SK-MEL-5 (cell line): ENCODE measurements around the gene LLGL1. TPM values are rescaled to one million over a fixed set of nuclear protein-coding genes. Genes with fewer than 3 reads are reported as not detected.
A peak's percentile ranks its signal among the peaks of the same experiment; 100 is the strongest.

Experiments
- DNase-seq: peaks from one replicate; pipeline ENCODE4 v3.0.0-alpha.2; 2016; ENCODE audit warnings: low read depth, low spot score
- in situ Hi-C: cut with HindIII; loops from 2 replicates; pipeline ENCODE4 v1.10.0; 2016; ENCODE audit warnings: low sequenced_read_pairs, high pct_unique_total_duplicates, low pct_unique_long_range_greater_than_20kb
- total RNA-seq: library from RNA; depleted of rRNA; stranded (reverse); fragments of >200 nt; shearing (Covaris generic); gene quantifications from 2 replicates; pipeline ENCODE4 v1.2.3, GENCODE V29; 2014

The LLGL1 gene
- total RNA-seq, 1 experiment from 2014 or later, result 18.0 TPM

- in situ Hi-C loops, result no loop called here
- DNase-seq, result no peak
Observed at GRCh38 chr17:18224387-18225120, 881 bp upstream of the LLGL1 start.

GRCh38 chr17:18225642-18226283 lies 328 bp downstream of the LLGL1 start:
- in situ Hi-C loops, result no loop called here
- DNase-seq, result peak; percentile 20

GRCh38 chr17:18226284-18226945 lies 980 bp downstream of the LLGL1 start:
- no peak for DNase-seq
- in situ Hi-C loops, result no loop called here

GRCh38 chr17:18227635-18228034 lies 2.2 kb downstream of the LLGL1 start:
- in situ Hi-C loops, result no loop called here
- DNase-seq, result no peak

GRCh38 chr17:18228176-18228682 lies 2.8 kb downstream of the LLGL1 start:
- in situ Hi-C loops, result no loop called here
- no peak for DNase-seq

GRCh38 chr17:18229254-18229653 lies 3.8 kb downstream of the LLGL1 start:
- in situ Hi-C loops, result no loop called here
- DNase-seq, result no peak

GRCh38 chr17:18229771-18230170 lies 4.3 kb downstream of the LLGL1 start:
- in situ Hi-C loops, result no loop called here

GRCh38 chr17:18230288-18231141 lies 5.1 kb downstream of the LLGL1 start:
- in situ Hi-C loops, result no loop called here

More at GRCh38 chr17:18229771-18230170, 4.3 kb downstream of the LLGL1 start:
- no peak for DNase-seq

GRCh38 chr17:18231164-18231563 lies 5.7 kb downstream of the LLGL1 start:
- in situ Hi-C loops, result no loop called here
- no peak for DNase-seq

More at GRCh38 chr17:18230288-18231141, 5.1 kb downstream of the LLGL1 start:
- DNase-seq, result no peak

GRCh38 chr17:18233803-18234518 lies 8.5 kb downstream of the LLGL1 start:
- in situ Hi-C loops, result no loop called here
- DNase-seq, result no peak

- no peak for DNase-seq
- in situ Hi-C loops, result no loop called here
Observed at GRCh38 chr17:18234853-18235380, 9.5 kb downstream of the LLGL1 start.

GRCh38 chr17:18235743-18236256 lies 10.4 kb downstream of the LLGL1 start:
- DNase-seq, result no peak
- in situ Hi-C loops, result no loop called here

- in situ Hi-C loops, result no loop called here
- DNase-seq, result no peak
Observed at GRCh38 chr17:18236494-18236893, 11.1 kb downstream of the LLGL1 start.

- no peak for DNase-seq
- in situ Hi-C loops, result no loop called here
Observed at GRCh38 chr17:18237461-18237860, 12.0 kb downstream of the LLGL1 start.

- in situ Hi-C loops, result no loop called here
Observed at GRCh38 chr17:18238299-18238698, 12.9 kb downstream of the LLGL1 start.

GRCh38 chr17:18240449-18240848 lies 15.0 kb downstream of the LLGL1 start:
- in situ Hi-C loops, result no loop called here
- DNase-seq, result no peak

More at GRCh38 chr17:18238299-18238698, 12.9 kb downstream of the LLGL1 start:
- DNase-seq, result no peak
